Stromal cell of bone marrow (primary cell): ENCODE data around the gene EHBP1L1.
"Not testable (repeated sequence)": the region's sequence is repeated elsewhere in the genome, so short reads cannot be mapped to it uniquely, and the experiment has no call there.

Source experiments
- DNase-seq: peaks from one replicate; pipeline ENCODE4 v3.0.0-alpha.2; 2012; ENCODE audit warnings: low read depth

EHBP1L1 gene

GRCh38 chr11:65560555-65561418 lies 15.1 kb upstream of the EHBP1L1 start:
- no peak for DNase-seq

DNA sequence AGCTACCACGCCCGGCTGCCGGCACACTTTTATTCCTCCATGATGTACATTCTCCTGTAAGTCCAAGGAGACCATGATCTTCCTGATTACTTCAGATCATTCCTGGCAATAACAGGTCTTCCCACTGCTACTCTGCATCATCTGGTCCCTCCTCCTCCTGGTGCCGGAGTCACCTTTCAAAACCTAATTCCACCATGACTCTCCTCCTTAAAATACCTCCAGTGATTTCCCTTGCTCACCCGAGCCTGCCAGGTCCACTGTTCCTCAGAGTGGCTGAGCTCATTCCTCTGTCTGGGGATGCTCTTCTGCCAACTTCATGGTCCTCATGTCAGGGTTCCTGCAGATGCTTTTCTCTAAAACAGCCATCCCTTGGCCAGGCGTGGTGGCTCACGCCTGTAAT lies 13.8 kb upstream of the EHBP1L1 start:
- DNase-seq: no peak

- DNase-seq: no peak
Observed at GRCh38 chr11:65562788-65563187, 13.1 kb upstream of the EHBP1L1 start.

DNA sequence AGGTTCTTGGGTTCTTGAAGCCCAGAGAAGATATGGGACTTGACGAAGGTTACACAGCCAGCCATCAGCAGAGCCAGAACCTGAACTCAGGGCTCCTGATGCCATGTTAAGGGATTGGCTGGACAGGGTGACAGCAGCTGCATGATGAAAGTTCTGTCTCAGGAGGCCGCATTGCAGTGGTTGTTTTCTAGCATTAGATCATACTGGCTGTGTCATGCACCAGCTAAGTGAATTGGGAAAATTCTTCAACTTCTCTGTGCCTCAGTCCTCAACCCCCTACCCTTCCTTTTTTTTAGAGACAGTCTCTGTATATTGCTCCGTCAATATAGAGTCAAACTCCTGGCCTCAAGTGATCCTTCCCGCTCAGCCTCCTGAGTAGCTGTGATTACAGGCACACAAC lies 12.3 kb upstream of the EHBP1L1 start:
- no peak for DNase-seq

GRCh38 chr11:65564879-65565559 lies 10.8 kb upstream of the EHBP1L1 start:
- DNase-seq: not testable (repeated sequence)

GRCh38 chr11:65565624-65566453 lies 10.0 kb upstream of the EHBP1L1 start:
- DNase-seq: no peak

GRCh38 chr11:65569164-65569972 lies 6.5 kb upstream of the EHBP1L1 start:
- DNase-seq: no peak

- peak; percentile 94 for DNase-seq
Observed at GRCh38 chr11:65569973-65570918, 5.6 kb upstream of the EHBP1L1 start, which contains the start of gene ZNRD2. Gene ZNRD2, plus strand, starts transcription at chr11:65570477. Its CDS starts 15 bp downstream, at chr11:65570492.

DNA sequence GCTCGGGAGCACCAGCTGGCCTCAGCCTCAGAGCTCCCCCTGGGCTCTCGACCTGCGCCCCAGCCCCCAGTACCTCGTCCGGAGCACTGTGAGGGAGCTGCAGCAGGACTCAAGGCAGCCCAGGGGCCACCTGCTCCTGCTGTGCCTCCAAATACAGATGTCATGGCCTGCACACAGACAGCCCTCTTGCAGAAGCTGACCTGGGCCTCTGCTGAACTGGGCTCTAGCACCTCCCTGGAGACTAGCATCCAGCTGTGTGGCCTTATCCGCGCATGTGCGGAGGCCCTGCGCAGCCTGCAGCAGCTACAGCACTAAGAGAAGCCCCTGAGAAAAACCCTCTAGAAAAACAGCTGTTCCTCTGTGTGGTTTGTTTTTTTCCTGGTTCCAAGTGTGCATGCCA lies 4.4 kb upstream of the EHBP1L1 start:
- no peak for DNase-seq

DNA sequence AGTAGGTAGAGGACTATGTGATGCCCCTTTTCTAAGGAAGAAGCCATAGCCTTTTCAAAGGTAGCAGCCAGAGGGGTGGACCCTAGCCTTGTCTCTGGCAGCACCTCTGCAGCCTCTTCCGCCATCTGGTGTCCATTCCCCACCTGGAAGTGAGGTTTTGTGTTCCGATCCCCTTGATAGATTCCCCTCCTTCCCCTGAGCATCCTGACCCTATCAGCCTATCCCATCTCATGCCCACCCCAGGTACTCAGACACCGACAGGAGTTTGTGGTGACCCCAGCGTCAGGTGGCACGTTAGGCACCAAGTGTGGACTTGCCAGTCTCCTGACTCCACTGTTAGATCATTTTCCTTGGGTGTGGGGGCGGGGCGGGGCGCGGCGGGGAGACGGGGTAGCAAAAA lies 3.9 kb upstream of the EHBP1L1 start:
- DNase-seq: no peak

DNA sequence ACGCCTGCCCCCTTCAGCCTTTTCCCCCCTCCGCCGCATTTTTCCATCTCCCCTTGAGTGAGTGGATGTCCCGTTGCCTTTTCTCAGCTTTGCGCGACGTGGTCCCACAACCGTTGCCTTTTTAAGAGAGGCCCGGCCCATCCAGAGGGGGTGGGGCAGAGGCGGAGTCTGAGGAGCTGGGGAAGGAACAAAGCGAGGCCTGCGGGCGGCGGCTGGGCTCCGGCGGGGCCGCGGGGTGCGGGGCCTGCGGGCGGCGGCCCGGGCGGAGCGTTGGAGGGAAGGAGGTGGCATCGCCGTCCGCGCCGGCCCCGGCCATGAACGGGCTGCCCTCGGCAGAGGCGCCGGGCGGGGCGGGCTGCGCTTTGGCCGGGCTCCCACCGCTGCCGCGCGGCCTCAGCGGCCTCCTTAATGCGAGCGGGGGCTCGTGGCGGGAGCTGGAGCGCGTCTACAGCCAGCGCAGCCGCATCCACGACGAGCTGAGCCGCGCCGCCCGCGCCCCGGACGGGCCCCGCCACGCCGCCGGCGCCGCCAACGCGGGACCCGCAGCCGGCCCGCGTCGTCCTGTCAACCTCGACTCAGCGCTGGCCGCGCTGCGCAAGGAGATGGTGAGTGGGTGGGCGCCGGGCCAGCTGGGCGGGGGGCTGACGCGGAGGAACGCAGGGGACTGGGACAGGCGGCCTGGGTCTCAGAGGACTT lies 3.3 kb upstream of the EHBP1L1 start, which contains the start of gene FAM89B:
FAM89B (plus strand) TSS at position 183 of the 696 bp plus-strand sequence; CDS start at position 315, 132 bp downstream.
- DNase-seq: peak; percentile 78

DNA sequence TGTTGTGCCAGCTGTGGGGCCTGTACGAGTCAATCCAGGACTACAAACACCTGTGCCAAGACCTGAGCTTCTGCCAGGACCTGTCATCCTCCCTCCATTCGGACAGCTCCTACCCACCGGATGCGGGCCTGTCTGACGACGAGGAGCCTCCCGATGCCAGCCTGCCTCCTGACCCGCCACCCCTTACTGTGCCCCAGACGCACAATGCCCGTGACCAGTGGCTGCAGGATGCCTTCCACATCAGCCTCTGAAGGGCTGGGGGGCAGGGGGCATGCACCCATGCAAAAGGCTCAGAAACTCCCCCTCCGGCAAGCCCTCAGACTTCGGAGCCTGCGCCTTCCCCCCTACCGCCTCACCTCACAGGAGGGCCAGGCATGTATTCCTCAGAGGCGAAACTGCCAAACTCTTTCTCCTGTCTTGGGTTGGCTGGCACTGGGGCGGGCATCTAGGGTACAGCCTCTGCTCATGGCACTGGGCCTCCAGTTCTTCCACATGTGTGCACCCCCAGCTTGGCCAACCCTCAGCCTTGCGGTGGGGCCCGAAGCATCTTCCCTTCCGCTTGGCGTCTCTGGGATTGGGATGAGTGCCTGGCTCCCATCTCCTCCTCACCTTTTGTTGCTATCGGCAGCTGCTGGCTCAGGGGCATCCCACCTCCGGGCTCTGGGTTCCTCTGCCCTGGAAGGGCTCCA lies 2.3 kb upstream of the EHBP1L1 start:
- no peak for DNase-seq

DNA sequence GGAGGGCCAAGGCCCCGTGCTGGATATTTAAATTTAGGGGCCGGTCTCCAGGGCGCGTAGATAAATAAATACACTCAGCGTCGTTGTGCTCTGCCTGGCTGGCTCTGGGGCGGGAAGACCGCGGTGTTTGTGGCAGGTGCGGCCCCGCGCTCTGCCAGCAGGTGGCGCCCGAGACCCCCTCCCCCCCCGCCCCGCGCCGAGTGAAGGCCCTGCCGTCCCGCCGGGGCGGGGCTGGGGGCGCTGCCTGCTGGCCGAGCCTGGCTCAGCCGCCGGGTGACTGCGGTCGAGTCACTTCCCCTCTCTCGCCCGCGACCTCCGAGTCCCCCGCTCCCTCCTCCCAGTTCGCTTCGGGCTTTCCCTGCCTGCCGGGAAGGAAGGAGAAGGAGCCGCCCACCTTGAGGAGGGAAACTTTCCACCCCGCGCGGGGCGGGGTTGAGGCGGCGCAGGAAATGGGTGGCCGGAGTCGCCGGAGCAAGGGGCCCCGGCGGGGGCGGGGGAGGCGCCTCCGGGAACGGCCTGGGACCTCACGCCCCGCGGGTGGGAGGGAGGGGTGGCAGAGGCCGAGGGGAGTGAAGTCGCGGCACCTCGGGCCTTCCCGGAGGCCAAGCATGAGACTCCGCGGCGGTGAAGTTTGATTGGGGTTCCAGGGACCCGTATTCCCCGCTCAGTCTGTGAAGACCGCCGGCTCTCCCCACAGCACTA lies 1.6 kb upstream of the EHBP1L1 start:
- DNase-seq: peak; percentile 91

- no peak for DNase-seq
Observed at GRCh38 chr11:65574811-65575567, 864 bp upstream of the EHBP1L1 start.

- no peak for DNase-seq
Observed at GRCh38 chr11:65576232-65576866, 496 bp downstream of the EHBP1L1 start.

- no peak for DNase-seq
Observed at GRCh38 chr11:65576867-65577755, 1.3 kb downstream of the EHBP1L1 start.
